ENCODE measurements around the gene TEAD1.

- TF ChIP-seq POLR2A (IDR thresholded peaks at IDR 0.05) (no peak), CTCF (IDR thresholded peaks at IDR 0.05) (no peak)
These were observed 21.7 kb downstream of the TEAD1 start for GRCh38 chr11:12695873-12696272.
